Fibroblast of skin of right quadriceps (primary cell): ENCODE measurements around the gene COL25A1.
"Not testable (repeated sequence)": the region's sequence is repeated elsewhere in the genome, so short reads cannot be mapped to it uniquely, and the experiment has no call there.

ENCODE experiments used
- DNase-seq: peaks from one replicate; pipeline ENCODE4 v3.0.0-alpha.2; 2013

Gene COL25A1

GRCh38 chr4:109004418-109004817 lies 298.0 kb downstream of the COL25A1 start:
- no peak for DNase-seq

- DNase-seq: no peak
These were observed 298.5 kb downstream of the COL25A1 start for GRCh38 chr4:109003964-109004363.

- DNase-seq: peak; percentile 93
These were observed 310.7 kb downstream of the COL25A1 start for GRCh38 chr4:108991551-108992328.

- peak; percentile 70 for DNase-seq
These were observed 313.8 kb downstream of the COL25A1 start for GRCh38 chr4:108988464-108989195.

- not testable (repeated sequence) for DNase-seq
These were observed 318.0 kb downstream of the COL25A1 start for GRCh38 chr4:108984495-108984894.

- DNase-seq: peak; percentile 52
These were observed 319.9 kb downstream of the COL25A1 start for GRCh38 chr4:108982402-108983185.

GRCh38 chr4:108980455-108981239 lies 321.8 kb downstream of the COL25A1 start:
- DNase-seq: no peak

GRCh38 chr4:108979759-108980158 lies 322.7 kb downstream of the COL25A1 start:
- DNase-seq: no peak

- DNase-seq: no peak
These were observed 324.4 kb downstream of the COL25A1 start for GRCh38 chr4:108978066-108978465.

GRCh38 chr4:108972613-108973283 lies 329.7 kb downstream of the COL25A1 start:
- no peak for DNase-seq

GRCh38 chr4:108971473-108971872 lies 331.0 kb downstream of the COL25A1 start:
- DNase-seq: no peak

GRCh38 chr4:108965472-108966076 lies 336.9 kb downstream of the COL25A1 start:
- DNase-seq: no peak

GRCh38 chr4:108965016-108965415 lies 337.4 kb downstream of the COL25A1 start:
- DNase-seq: no peak

- no peak for DNase-seq
These were observed 338.5 kb downstream of the COL25A1 start for GRCh38 chr4:108963910-108964309.

GRCh38 chr4:108959491-108959890 lies 343.0 kb downstream of the COL25A1 start:
- peak; percentile 71 for DNase-seq

- DNase-seq: no peak
These were observed 347.6 kb downstream of the COL25A1 start for GRCh38 chr4:108954880-108955279.

- DNase-seq: no peak
These were observed 348.5 kb downstream of the COL25A1 start for GRCh38 chr4:108953941-108954340.

GRCh38 chr4:108950158-108950915 lies 352.1 kb downstream of the COL25A1 start:
- DNase-seq: peak; percentile 58

GRCh38 chr4:108947526-108947925 lies 354.9 kb downstream of the COL25A1 start:
- DNase-seq: no peak

GRCh38 chr4:108946237-108946636 lies 356.2 kb downstream of the COL25A1 start:
- DNase-seq: no peak
